ENCODE data around the gene NISCH.

- TF ChIP-seq, protein P1, sequence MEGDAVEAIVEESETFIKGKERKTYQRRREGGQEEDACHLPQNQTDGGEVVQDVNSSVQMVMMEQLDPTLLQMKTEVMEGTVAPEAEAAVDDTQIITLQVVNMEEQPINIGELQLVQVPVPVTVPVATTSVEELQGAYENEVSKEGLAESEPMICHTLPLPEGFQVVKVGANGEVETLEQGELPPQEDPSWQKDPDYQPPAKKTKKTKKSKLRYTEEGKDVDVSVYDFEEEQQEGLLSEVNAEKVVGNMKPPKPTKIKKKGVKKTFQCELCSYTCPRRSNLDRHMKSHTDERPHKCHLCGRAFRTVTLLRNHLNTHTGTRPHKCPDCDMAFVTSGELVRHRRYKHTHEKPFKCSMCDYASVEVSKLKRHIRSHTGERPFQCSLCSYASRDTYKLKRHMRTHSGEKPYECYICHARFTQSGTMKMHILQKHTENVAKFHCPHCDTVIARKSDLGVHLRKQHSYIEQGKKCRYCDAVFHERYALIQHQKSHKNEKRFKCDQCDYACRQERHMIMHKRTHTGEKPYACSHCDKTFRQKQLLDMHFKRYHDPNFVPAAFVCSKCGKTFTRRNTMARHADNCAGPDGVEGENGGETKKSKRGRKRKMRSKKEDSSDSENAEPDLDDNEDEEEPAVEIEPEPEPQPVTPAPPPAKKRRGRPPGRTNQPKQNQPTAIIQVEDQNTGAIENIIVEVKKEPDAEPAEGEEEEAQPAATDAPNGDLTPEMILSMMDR (conservative IDR thresholded peaks at IDR 0.05; ENCODE audit: low read depth in 2 of 2): no peak
- TF ChIP-seq EZH2 (IDR thresholded peaks at IDR 0.05; ENCODE audit: low read depth, unreplicated experiment) (no peak), POLR2AphosphoS5 (IDR thresholded peaks at IDR 0.05; ENCODE audit: low read depth) (no peak), EZH2phosphoT487 (IDR thresholded peaks at IDR 0.05; ENCODE audit: unreplicated experiment) (no peak), ETS1 (IDR thresholded peaks at IDR 0.05) (no peak)
- TF ChIP-seq, protein P2, sequence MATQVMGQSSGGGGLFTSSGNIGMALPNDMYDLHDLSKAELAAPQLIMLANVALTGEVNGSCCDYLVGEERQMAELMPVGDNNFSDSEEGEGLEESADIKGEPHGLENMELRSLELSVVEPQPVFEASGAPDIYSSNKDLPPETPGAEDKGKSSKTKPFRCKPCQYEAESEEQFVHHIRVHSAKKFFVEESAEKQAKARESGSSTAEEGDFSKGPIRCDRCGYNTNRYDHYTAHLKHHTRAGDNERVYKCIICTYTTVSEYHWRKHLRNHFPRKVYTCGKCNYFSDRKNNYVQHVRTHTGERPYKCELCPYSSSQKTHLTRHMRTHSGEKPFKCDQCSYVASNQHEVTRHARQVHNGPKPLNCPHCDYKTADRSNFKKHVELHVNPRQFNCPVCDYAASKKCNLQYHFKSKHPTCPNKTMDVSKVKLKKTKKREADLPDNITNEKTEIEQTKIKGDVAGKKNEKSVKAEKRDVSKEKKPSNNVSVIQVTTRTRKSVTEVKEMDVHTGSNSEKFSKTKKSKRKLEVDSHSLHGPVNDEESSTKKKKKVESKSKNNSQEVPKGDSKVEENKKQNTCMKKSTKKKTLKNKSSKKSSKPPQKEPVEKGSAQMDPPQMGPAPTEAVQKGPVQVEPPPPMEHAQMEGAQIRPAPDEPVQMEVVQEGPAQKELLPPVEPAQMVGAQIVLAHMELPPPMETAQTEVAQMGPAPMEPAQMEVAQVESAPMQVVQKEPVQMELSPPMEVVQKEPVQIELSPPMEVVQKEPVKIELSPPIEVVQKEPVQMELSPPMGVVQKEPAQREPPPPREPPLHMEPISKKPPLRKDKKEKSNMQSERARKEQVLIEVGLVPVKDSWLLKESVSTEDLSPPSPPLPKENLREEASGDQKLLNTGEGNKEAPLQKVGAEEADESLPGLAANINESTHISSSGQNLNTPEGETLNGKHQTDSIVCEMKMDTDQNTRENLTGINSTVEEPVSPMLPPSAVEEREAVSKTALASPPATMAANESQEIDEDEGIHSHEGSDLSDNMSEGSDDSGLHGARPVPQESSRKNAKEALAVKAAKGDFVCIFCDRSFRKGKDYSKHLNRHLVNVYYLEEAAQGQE (IDR thresholded peaks at IDR 0.05; ENCODE audit: unreplicated experiment): no peak
Observed at GRCh38 chr3:52536112-52536368, 80.6 kb downstream of the NISCH start.

All from GM23338 (cell line).